HL-60 (cell line): Measurements from ENCODE around the gene SIRPD.

Experiments
- DNase-seq, 2 experiments: peaks; one replicate each; pipeline ENCODE4 v3.0.0-alpha.2; 2010 to 2020; ENCODE audit warnings: low read depth in 1 of 2, low spot score in 1 of 2
- H3K27ac ChIP-seq: fragments of 250-450 bp; sonication (Bioruptor Pico); replicated peaks from 2 replicates; pipeline ENCODE4 v1.5.1; 2020; ENCODE audit warnings: mild to moderate bottlenecking, moderate library complexity
- H3K27me3 ChIP-seq: fragments of 250-450 bp; sonication (Bioruptor Pico); 2 replicates; pipeline ENCODE4 v1.5.1; 2021; ENCODE audit warnings: mild to moderate bottlenecking, moderate library complexity; ENCODE audit not compliant: insufficient read depth, poor library complexity, severe bottlenecking
- H3K4me3 ChIP-seq: replicated peaks from 2 replicates; pipeline ENCODE4 v1.5.1; 2011; ENCODE audit warnings: mild to moderate bottlenecking, control low read depth, low read length; ENCODE audit not compliant: insufficient read depth
- GABPA ChIP-seq: IDR thresholded peaks from 2 replicates; pipeline ENCODE4 v1.6.1; 2012; ENCODE audit warnings: low read depth
- POLR2AphosphoS5 ChIP-seq: IDR thresholded peaks from 2 replicates; pipeline ENCODE4 v1.6.1; 2012; ENCODE audit warnings: low read depth
- SPI1 ChIP-seq: IDR thresholded peaks from 2 replicates; pipeline ENCODE4 v1.6.1; 2012; ENCODE audit warnings: low read depth, mild to moderate bottlenecking, borderline replicate concordance
- TF ChIP-seq, protein P1 (sequence below): IDR thresholded peaks from one replicate; pipeline ENCODE4 v1.5.1; 2011; ENCODE audit warnings: low read length, control low read depth, inconsistent platforms; ENCODE audit not compliant: insufficient read depth
- TF ChIP-seq, protein P2 (sequence below): IDR thresholded peaks from 2 replicates; pipeline ENCODE4 v1.6.1; 2012; ENCODE audit warnings: low read depth; ENCODE audit not compliant: insufficient replicate concordance

The SIRPD gene

DNA sequence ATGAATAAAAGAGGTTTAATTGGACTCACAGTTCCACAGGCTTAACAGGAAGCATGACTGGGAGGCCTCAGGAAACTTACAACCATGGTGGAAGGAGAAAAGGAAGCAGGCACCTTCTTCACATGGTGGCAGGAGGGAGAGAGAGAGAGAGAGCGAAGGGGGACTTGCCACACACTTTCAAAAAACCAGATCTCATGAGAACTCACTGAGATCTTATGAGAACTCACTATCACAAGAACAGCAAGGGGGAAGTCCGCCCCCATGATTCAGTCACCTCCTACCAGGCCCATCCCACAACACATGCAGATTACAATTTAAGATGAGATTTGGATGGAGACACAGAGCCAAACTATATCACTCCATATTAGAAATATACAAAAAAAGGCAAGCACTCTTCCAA is 6.1 kb upstream of the SIRPD start:
- Histone ChIP-seq H3K27ac (no peak overlapping the region), H3K27me3 (no peaks in the 10 kb centered on the region), H3K4me3 (no peak overlapping the region)
- TF ChIP-seq, protein P1, sequence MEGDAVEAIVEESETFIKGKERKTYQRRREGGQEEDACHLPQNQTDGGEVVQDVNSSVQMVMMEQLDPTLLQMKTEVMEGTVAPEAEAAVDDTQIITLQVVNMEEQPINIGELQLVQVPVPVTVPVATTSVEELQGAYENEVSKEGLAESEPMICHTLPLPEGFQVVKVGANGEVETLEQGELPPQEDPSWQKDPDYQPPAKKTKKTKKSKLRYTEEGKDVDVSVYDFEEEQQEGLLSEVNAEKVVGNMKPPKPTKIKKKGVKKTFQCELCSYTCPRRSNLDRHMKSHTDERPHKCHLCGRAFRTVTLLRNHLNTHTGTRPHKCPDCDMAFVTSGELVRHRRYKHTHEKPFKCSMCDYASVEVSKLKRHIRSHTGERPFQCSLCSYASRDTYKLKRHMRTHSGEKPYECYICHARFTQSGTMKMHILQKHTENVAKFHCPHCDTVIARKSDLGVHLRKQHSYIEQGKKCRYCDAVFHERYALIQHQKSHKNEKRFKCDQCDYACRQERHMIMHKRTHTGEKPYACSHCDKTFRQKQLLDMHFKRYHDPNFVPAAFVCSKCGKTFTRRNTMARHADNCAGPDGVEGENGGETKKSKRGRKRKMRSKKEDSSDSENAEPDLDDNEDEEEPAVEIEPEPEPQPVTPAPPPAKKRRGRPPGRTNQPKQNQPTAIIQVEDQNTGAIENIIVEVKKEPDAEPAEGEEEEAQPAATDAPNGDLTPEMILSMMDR = no peak
- TF ChIP-seq POLR2AphosphoS5 = no peak
- TF ChIP-seq, protein P2, sequence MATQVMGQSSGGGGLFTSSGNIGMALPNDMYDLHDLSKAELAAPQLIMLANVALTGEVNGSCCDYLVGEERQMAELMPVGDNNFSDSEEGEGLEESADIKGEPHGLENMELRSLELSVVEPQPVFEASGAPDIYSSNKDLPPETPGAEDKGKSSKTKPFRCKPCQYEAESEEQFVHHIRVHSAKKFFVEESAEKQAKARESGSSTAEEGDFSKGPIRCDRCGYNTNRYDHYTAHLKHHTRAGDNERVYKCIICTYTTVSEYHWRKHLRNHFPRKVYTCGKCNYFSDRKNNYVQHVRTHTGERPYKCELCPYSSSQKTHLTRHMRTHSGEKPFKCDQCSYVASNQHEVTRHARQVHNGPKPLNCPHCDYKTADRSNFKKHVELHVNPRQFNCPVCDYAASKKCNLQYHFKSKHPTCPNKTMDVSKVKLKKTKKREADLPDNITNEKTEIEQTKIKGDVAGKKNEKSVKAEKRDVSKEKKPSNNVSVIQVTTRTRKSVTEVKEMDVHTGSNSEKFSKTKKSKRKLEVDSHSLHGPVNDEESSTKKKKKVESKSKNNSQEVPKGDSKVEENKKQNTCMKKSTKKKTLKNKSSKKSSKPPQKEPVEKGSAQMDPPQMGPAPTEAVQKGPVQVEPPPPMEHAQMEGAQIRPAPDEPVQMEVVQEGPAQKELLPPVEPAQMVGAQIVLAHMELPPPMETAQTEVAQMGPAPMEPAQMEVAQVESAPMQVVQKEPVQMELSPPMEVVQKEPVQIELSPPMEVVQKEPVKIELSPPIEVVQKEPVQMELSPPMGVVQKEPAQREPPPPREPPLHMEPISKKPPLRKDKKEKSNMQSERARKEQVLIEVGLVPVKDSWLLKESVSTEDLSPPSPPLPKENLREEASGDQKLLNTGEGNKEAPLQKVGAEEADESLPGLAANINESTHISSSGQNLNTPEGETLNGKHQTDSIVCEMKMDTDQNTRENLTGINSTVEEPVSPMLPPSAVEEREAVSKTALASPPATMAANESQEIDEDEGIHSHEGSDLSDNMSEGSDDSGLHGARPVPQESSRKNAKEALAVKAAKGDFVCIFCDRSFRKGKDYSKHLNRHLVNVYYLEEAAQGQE = no peak
- no peak for TF ChIP-seq SPI1
- no peak for TF ChIP-seq GABPA
- DNase-seq = no peak

DNA sequence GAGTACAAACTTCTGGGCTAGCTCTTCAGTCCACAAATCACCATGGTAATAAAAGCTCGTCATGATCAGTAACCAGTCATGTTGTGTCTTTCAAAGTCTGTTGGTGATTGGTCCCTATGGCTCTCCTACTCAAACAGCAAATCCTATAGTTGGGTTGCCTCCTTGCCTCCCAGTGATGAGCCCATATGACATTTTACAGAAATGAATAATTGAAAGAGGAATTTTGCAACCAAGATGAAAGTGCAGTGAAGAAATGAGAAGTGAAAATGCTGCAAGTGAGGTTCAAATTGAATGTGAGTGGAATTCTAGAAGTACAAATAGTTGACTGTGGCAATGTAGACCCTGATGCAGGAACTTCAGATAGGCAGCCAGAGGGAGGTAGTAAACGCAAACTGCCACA is 5.1 kb upstream of the SIRPD start:
- Histone ChIP-seq H3K27me3 (no peaks in the 10 kb centered on the region), H3K4me3 (no peak overlapping the region), H3K27ac (peak overlapping the region; percentile 15; the same call in 1 of the 2 replicates)
- TF ChIP-seq, protein P2 = no peak
- no peak for TF ChIP-seq SPI1
- no peak for TF ChIP-seq POLR2AphosphoS5
- TF ChIP-seq, protein P1 = no peak
- TF ChIP-seq GABPA = no peak
- no peak for DNase-seq

DNA sequence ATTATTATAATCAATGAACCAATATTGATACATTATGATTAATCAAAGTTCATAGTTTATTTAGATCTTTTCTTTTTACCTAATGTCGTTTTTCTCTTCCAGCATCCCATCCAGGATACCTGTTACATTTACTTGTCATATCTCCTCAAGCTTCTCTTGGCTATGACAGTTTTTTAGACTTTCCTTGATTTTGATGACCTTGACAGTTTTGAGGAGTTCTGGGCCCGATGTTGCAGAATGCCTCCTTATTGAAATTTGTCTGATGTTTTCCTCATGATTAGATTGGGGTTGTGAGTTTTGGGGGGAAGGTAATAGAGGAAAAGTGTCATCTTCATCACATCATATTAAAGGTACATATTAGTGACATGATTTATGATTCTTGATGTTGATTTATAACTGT is 3.8 kb upstream of the SIRPD start:
- Histone ChIP-seq H3K27ac (no peak overlapping the region), H3K27me3 (no peaks in the 10 kb centered on the region), H3K4me3 (no peak overlapping the region)
- TF ChIP-seq SPI1 (no peak), GABPA (no peak), POLR2AphosphoS5 (no peak)
- TF ChIP-seq, protein P1 = no peak
- TF ChIP-seq, protein P2 = no peak
- DNase-seq = no peak
